NCI-H1092 (cell line): ENCODE data around the gene CALML5.

Experiments
- DNase-seq: peaks from one replicate; lab custom pipeline; 2025; lab: John Stamatoyannopoulos, UW

CALML5 gene, protein sequence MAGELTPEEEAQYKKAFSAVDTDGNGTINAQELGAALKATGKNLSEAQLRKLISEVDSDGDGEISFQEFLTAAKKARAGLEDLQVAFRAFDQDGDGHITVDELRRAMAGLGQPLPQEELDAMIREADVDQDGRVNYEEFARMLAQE

DNA sequence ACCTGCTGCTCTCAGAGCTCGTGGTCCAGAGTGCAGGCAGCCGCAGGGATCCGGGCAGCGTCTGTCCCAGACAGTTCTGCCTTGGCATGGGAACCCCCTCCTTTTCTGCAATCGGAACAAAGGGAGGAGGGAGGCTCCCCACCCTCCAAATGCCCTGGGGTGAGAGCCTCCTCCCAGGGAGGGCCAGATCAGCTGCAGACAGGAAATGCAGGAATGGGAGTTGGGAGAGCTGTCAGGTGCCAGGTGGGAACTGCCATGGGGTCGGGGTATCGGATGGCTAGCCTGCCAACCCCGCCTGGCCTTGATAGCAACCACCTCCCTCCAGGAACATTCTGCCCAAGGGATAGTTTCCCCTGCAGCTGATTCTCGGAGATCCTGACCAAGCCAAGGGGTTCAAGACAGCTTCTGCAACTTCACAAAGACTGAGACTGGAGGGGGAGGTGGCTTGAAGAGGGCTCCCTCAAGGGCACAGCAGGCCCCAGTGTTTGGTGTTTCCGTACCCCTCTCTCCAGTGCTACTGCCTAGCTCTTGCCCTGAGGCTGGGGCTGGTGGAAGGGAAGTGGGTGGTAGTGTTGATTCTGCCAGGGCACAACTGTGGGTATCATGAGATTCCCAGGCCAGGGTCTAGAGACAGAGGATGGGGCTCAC lies at the start of gene CALML5:
CALML5 (minus strand) TSS at position 78 of the 648 bp plus-strand sequence. CDS start 132 bp downstream, outside the sequence.
- DNase-seq, result no peak

DNA sequence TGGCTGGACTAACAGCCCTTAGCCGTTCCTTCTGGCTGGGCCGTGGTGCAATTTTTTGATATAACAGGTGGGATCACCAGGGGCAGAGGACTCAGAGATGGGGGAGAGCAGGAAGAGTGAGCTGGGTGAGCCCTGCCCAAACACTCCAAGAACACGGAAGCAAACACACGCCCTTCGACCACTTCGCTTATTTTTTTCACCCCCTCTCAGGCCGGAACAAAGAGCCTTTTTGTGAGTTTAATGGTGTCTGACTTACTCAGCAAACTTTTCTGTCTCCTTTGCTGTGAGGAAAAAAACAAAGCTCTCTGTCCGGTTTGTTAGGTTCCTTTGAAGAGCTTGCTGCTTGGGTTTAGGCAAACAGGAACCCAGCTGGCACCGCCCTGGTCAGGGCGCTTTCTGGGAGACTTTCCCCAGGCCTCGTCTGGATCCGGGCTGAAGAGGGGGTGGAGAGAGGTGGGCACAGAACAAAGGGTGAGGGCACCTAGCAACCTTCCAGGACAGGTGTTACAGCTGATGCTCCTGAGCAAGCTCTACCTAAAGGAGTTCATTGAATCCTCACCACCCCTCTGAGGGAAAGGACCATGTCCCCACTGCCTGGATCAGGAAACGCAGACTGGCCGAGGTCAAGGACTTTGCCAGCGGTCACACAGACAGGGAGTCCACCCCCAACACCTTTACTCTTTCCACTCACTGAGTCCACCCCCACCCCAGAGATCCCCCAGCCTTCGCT lies 48.7 kb upstream of the CALML5 start:
- DNase-seq, result no peak

GRCh38 chr10:5547681-5547930 lies 48.2 kb upstream of the CALML5 start:
- no peak for DNase-seq

DNA sequence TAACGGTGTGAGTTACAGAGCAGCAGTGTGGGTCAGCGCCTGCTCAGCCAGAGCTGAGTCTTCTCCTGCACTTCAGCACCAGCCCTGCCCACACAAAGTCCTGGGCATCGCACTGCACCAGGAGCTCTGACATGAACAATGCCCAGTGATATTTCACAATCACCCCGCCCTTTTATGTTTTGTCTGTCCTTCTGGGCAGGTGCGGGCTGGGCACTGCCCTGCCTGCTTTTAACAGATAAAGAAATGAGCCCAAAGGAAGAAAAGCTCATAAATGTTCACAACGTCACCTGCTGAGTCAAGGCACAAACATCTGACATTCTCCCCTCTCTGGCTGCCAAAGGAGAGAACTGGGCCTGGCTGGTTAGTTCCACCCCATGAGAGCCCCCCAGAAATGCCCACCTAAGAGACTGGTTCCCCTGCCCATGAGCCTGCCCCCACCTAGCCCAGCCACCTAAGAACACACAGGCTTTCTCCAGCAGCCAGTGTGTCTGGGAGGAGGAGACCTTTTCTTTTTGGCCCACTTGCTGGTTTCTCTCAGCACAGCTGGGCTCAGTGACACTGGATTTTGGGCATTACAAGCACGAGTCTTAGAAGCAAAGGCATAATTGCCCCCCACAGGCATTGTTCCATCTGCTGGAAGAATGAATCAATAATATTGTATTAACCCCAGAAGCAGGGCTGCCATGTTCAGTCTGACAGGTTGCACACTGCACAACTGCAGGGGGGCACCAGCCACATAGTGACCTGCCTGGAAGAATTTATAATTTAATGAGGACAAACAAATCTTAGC lies 47.7 kb upstream of the CALML5 start:
- no peak for DNase-seq

GRCh38 chr10:5545778-5546710 lies 46.7 kb upstream of the CALML5 start:
- DNase-seq, result no peak

- DNase-seq, result no peak
These were observed 46.0 kb upstream of the CALML5 start for GRCh38 chr10:5545426-5545777.

DNA sequence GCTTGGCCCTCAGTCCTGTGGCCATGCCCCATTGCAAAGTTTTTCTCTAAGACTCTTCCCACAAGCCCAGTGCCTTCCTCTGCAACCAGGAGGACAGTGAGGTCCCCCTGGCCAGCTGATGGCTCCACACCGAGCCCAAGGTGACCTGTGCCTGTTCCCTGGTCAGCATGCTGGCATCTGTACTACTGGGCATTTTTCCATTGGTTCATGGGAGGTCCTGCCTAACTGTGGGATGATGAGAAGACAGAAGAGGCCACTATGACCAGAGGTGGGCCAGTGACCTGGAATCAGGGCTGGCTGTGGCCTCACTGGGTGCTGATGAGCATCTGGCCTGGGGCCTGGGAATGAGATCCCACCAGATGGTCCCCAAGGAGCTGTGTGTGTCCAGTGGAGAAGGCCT lies 45.6 kb upstream of the CALML5 start:
- no peak for DNase-seq

- DNase-seq, result no peak
These were observed 44.9 kb upstream of the CALML5 start for GRCh38 chr10:5544216-5544805.

DNA sequence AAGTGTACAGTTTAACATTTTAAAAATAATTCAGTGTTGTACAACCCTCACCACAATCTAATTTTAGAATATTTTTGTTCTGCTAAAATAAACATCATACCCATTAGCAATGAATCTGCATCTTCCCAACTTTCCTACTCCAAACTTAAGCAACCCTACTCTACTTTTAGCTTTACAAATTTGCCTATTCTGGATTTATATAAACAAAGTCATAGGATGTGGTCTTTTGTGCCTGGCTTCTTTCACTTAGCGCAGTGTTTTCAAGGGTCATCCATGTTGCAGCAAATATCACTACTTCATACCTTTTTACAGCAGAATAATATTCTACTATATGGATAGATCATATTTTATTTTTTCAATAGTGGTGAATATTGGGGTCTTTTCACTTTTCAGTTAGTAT lies 44.3 kb upstream of the CALML5 start:
- no peak for DNase-seq

- no peak for DNase-seq
These were observed 42.7 kb upstream of the CALML5 start for GRCh38 chr10:5542100-5542499.

- no peak for DNase-seq
These were observed 41.5 kb upstream of the CALML5 start for GRCh38 chr10:5540891-5541290.

DNA sequence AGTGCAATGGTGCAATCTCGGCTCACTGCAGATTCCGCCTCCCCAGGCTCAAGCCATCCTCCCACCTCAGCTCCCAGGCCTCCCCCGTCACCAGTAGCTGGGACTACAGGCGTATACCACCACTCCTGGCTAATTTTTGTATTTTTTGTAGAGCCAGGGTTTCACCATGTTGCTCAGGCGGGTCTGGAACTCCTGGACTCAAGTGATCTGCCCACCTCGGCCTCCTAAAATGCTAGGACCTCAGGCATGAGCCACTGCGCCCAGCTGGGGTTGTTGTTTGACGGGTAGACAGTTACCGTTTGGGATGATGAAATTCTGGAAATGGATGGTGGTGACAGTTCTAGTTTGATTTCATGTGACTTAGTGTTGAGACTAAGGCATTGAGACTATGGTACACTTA lies 40.7 kb upstream of the CALML5 start:
- no peak for DNase-seq

DNA sequence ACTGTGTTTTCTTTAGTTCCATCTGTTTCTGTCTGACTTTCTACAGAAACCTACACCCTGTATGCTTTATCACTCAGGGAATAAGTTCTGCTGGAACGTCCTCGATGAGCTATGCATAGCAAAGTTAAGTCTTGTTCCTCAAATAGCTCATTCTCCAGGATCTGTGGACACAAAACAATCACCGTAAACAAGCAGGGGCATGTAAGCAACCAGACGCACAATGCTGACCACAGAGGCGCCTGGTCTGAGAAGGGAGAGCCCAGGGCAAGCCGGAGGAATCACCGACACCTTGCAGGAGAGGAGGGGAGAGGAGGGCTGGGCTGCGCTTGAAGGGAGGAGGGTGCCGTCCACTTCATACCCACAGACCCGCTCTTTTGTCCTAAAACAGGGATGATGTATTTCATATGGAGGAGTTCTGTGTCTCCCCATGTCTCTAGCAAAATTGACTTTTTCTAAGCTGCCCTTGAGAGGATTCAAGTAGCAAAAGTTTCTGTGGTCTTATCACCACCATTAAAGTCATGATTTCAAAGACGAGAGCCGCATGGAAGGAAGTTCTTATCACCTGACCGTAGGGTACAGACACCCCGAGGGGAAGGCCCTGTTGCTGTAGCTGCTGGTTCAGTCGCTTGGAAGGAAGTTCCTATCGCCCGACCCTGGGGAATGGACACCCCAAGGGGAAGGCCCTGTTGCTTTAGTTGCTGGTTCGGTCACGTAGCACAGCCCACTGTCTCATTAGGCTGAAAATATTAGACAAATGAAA lies 39.7 kb upstream of the CALML5 start:
- DNase-seq, result no peak

GRCh38 chr10:5538446-5538845 lies 39.1 kb upstream of the CALML5 start:
- no peak for DNase-seq

DNA sequence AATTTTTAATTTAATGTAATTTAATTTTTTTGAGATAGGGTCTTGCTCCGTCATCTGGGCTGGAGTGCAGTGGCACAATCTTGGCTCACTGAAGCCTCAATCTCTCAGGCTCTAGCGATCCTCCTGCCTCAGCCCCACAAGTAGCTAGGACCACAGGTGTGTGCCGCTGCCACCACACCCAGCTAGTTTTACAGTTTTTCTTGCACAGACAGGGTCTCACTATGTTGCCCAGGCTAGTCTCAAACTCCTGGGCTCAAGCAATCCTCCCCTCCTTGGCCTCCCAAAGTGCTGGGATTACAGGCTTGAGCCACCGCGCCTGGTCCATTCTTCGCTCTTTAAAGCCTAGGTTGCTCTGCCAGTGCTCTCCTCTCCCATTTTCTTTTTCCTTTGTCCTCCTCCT lies 38.3 kb upstream of the CALML5 start:
- no peak for DNase-seq

DNA sequence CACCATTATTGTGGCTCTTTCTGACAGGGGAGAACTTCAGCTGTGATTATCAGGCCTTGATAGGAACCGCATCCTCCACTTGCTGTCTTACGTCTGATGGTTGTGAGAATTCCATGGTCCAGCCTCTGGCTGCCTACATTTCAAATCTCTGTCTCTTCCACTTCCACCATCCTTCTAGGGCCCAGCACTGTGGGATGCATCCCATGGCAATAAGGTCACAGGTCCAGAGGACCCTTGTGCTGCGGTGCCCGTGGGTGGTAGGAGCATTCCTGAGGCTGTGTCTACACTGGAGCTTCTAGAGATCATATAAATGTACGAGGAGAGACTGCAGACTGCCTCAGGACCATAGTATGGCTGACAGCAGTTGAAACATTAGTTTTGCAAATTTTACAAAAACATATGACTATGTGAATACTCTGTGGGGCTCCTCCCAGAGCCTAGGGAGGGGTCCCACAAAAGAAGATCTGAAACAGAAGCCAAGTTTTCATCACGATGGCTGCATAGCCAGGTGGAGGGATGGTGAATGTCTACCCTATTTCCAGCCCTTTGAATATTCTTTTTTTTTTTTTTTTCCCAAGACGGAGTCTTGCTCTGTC lies 37.2 kb upstream of the CALML5 start:
- DNase-seq, result no peak

- DNase-seq, result no peak
These were observed 35.8 kb upstream of the CALML5 start for GRCh38 chr10:5534880-5535856.

GRCh38 chr10:5534051-5534821 lies 34.9 kb upstream of the CALML5 start:
- DNase-seq, result no peak
